ENCODE measurements around the gene GAB3. TPM values are rescaled to one million over a fixed set of nuclear protein-coding genes. Genes with fewer than 3 reads are reported as not detected.
A peak's percentile ranks its signal among the peaks of the same experiment; 100 is the strongest.

The GAB3 gene, protein sequence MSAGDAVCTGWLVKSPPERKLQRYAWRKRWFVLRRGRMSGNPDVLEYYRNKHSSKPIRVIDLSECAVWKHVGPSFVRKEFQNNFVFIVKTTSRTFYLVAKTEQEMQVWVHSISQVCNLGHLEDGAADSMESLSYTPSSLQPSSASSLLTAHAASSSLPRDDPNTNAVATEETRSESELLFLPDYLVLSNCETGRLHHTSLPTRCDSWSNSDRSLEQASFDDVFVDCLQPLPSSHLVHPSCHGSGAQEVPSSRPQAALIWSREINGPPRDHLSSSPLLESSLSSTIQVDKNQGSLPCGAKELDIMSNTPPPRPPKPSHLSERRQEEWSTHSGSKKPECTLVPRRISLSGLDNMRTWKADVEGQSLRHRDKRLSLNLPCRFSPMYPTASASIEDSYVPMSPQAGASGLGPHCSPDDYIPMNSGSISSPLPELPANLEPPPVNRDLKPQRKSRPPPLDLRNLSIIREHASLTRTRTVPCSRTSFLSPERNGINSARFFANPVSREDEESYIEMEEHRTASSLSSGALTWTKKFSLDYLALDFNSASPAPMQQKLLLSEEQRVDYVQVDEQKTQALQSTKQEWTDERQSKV
- 1 to 10 TPM in 3 of 4 donors, under 1 TPM in 1; 0.92 to 2.2 (median 1.1) TPM for total RNA-seq

DNA sequence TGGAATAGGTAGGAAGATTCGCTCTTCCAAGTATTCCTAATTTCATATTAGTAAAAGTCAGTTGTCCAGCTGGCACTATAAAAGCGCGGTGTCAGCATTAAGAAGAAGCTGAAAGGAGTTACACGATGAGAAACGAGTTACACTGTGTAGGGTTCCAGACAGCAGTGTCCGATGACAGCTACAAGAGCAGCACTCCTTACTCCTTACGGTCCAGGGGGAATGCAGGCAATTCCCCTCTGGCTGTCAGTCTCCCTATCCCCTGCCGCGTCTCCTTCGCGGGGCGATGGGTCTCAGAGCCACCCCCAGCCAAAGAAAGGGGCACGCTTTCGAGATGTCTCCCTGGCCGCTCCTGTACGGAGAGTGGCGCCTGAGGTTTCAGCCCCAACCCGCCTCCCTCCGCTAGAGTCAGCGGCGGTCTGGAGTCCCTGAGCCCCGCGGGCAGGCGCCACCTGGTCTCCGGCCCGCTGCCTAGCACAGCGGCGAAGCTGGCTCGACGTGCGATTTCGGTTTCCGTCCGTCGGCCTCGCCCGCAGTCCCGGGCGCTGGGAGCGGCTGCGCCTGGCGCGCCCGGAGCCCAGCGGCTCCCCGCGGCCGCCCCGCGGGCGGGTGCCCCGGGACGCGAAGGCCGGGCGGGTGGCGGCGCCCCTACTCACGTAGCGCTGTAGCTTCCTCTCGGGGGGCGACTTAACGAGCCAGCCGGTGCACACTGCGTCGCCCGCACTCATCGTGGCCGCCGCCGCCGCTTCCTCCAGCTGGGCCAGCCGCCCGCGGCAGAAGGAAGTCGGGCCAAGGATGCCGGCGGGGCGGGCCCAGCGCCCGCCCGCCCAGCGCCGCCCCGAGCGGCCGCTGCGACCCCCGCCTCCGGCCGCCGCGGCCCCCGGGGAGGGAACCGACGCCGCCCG, at the start of gene GAB3:
Gene GAB3 (minus strand): TSS at position 777 of the 902 bp plus-strand sequence. CDS start 52 bp downstream, at position 725.
- H3K27ac ChIP-seq = peak within 1 kb of the TSS; percentile 63 to 69 (median 67)
- DNase-seq (no peak), ATAC-seq (peak; percentile 49 to 53)
- intact Hi-C loops (cut with DNase I; ENCODE audit: low total_unique reads) = loop anchor here (2.0 kb wide), 1 partner anchor 20 kb away; no protein-coding TSS in a partner anchor
- peaks cover 0 to 7% (median 0%) of the 10 kb centered on the region in 3 donors for H3K27me3 ChIP-seq
- H3K36me3 ChIP-seq = no peaks in the 10 kb centered on the region
- H3K4me3 ChIP-seq = peak within 1 kb of the TSS; percentile 47 to 60 (median 59)
- H3K9me3 ChIP-seq = no peaks in the 10 kb centered on the region
- in situ Hi-C loops (cut with MboI; ENCODE audit: low sequenced_read_pairs in 4 of 4) = no loop called here
- TF ChIP-seq, protein P1, sequence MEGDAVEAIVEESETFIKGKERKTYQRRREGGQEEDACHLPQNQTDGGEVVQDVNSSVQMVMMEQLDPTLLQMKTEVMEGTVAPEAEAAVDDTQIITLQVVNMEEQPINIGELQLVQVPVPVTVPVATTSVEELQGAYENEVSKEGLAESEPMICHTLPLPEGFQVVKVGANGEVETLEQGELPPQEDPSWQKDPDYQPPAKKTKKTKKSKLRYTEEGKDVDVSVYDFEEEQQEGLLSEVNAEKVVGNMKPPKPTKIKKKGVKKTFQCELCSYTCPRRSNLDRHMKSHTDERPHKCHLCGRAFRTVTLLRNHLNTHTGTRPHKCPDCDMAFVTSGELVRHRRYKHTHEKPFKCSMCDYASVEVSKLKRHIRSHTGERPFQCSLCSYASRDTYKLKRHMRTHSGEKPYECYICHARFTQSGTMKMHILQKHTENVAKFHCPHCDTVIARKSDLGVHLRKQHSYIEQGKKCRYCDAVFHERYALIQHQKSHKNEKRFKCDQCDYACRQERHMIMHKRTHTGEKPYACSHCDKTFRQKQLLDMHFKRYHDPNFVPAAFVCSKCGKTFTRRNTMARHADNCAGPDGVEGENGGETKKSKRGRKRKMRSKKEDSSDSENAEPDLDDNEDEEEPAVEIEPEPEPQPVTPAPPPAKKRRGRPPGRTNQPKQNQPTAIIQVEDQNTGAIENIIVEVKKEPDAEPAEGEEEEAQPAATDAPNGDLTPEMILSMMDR (IDR thresholded peaks at IDR 0.05 in 4 of 5, conservative IDR thresholded peaks at IDR 0.05 in 1 of 5) = no peak
- TF ChIP-seq POLR2A (IDR thresholded peaks at IDR 0.05) = no peak
- H3K4me1 ChIP-seq = no peaks in the 10 kb centered on the region

DNA sequence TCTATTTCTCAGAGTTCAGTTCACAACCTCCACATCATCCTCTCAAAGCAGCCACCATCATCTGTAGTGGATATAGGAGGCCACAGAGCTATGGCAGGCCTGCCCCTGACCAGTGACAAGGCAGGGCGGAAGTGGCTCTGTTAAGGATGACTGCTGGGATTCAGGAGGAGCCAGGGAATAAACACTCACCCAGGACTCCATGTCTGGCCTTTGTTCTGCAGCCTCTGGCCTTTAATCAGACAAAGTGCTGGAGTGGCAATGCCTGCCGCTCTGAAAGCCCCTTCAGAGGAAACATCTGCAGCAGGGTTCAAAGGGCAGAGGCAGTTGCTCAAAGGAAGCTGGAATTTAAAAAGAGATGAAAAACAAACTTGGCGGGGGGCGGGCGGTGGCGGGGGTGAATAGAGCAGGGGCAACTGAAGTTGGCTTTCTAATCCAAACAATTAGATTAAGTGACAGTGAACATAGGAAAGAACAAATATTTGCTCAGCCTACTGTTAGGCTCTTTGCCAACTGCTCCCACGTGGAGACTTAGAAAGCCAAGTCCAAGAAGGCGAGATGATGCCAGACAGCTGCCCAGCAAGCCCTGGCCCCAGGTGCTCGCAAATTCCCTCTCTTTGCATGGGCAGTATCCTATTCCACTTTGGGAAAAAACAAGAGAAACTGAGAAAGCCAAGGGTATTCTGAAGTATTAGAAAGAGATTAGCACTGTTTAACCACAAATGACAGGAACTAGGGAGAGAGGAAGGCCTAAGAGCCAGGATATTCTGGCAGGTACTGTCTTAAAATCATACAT, 48.9 kb upstream of the GAB3 start:
- in situ Hi-C loops (cut with MboI; ENCODE audit: low sequenced_read_pairs in 4 of 4) = no loop called here
- no peak for DNase-seq
- intact Hi-C loops (cut with DNase I; ENCODE audit: low total_unique reads) = loop anchor here (10.0 kb wide), 1 partner anchor 815 kb away; the partner anchor contains the start of genes SPRY3 and TMLHE

DNA sequence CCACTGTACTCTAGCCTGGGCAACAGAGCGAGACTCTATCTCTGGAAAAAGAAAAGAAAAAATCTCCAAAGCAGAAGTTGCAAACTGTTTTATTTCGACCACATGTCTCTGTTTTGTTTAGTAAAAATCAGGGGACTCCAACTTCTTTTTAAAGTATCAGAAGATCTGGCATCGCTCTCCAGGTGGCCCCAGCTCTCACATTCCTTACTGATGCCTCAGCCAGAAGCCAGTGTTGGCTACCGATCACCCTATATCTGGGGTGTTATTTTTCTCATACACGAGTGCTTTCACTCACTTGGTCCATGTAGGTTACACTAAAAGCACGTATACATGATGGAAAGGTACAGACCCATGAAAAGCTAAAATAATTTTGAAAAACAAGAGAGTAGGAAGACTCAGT, 46.1 kb upstream of the GAB3 start:
- ATAC-seq (no peak), DNase-seq (no peak)
- Histone ChIP-seq H3K27ac (no peak overlapping the region), H3K4me1 (peaks cover 0 to 7% of the 10 kb centered on the region in 2 donors), H3K4me3 (no peak overlapping the region), H3K27me3 (no peaks in the 10 kb centered on the region), H3K36me3 (no peaks in the 10 kb centered on the region), H3K9me3 (no peaks in the 10 kb centered on the region)
- TF ChIP-seq, protein P1 (IDR thresholded peaks at IDR 0.05 in 4 of 5, conservative IDR thresholded peaks at IDR 0.05 in 1 of 5) = no peak
- no peak for TF ChIP-seq POLR2A (IDR thresholded peaks at IDR 0.05)
- in situ Hi-C loops (cut with MboI; ENCODE audit: low sequenced_read_pairs in 4 of 4) = no loop called here
- intact Hi-C loops (cut with DNase I; ENCODE audit: low total_unique reads) = no loop called here

More for the DNA sequence above, 48.9 kb upstream of the GAB3 start:
- no peak overlapping the region for H3K4me3 ChIP-seq
- TF ChIP-seq, protein P1 (IDR thresholded peaks at IDR 0.05 in 4 of 5, conservative IDR thresholded peaks at IDR 0.05 in 1 of 5) = no peak
- no peak for TF ChIP-seq POLR2A (IDR thresholded peaks at IDR 0.05)
- no peaks in the 10 kb centered on the region for H3K36me3 ChIP-seq
- peaks cover 0 to 15% of the 10 kb centered on the region in 2 donors for H3K4me1 ChIP-seq
- no peaks in the 10 kb centered on the region for H3K27me3 ChIP-seq
- H3K27ac ChIP-seq = peak overlapping the region in 1 of 4 donors; percentile 2
- no peaks in the 10 kb centered on the region for H3K9me3 ChIP-seq
- no peak for ATAC-seq

DNA sequence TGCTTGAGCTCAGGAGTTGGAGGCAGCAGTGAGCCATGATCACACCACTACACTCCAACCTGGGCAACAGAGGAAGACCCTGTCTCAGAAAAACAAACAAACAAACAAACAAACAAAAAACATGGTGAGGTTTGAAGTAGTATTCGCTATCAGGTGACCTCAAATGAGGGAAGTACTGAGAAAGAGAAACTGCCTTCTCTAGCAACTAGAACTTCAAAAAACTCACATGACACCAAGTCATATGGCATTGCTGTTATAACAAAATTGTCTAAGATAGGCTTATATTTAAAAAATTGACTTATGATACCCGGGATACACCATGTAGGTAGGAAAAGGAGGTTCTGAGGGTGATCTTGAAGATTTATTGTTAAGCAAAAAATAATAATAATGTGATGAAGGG, 44.1 kb upstream of the GAB3 start:
- H3K9me3 ChIP-seq = no peaks in the 10 kb centered on the region
- H3K36me3 ChIP-seq = no peaks in the 10 kb centered on the region
- intact Hi-C loops (cut with DNase I; ENCODE audit: low total_unique reads) = no loop called here
- no peak overlapping the region for H3K4me3 ChIP-seq
- no peak for ATAC-seq
- no peak overlapping the region for H3K27ac ChIP-seq
- no peak for DNase-seq
- in situ Hi-C loops (cut with MboI; ENCODE audit: low sequenced_read_pairs in 4 of 4) = no loop called here
- H3K4me1 ChIP-seq = peaks cover 0 to 2% of the 10 kb centered on the region in 2 donors
- no peaks in the 10 kb centered on the region for H3K27me3 ChIP-seq
- TF ChIP-seq, protein P1 (IDR thresholded peaks at IDR 0.05 in 4 of 5, conservative IDR thresholded peaks at IDR 0.05 in 1 of 5) = no peak
- TF ChIP-seq POLR2A (IDR thresholded peaks at IDR 0.05) = no peak

Data from gastrocnemius medialis (tissue), 4 donors.